SIG-M5 treated with dmso at 0.1 percent for 504 hours (cell line): ENCODE measurements around the gene DVL2.

Experiments
- DNase-seq: peaks from one replicate; lab custom pipeline; 2025; ENCODE audit not compliant: unreplicated experiment; lab: John Stamatoyannopoulos, UW

DVL2 gene

DNA sequence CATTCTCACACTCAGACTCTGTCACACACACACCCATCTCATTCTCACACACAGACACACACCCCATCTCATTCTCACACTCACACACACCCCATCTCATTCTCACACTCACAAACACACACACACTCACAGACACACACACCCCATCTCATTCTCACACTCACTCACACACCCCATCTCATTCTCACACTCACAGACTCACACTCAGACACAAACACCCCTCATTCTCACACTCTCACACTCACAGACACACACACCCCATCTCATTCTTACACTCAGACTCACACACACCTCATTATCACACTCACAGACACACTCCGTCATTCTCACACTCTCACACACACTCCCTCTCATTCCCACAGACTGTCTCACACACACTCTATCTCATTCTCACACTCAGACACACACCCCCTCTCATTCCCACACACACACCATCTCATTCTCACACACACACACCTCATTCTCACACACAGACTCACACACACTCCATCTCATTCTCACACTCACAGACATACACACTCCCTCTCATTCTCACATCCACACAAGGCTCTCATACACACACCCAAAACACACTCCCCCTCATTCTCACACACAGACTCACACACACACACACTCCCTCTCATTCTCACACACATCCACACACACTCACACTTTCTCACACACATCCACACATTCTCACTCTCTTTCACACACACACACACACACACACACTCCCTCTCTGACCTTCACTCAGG, 58.0 kb downstream of the DVL2 start:
- no peak for DNase-seq
